ENCODE measurements around the gene SLC9A1.

- TF ChIP-seq CTCF (IDR thresholded peaks at IDR 0.05) (no peak), POLR2A (IDR thresholded peaks at IDR 0.05) (no peak)
These were observed 55.8 kb downstream of the SLC9A1 start for GRCh38 chr1:27099135-27099586.

All from breast epithelium (tissue), 3 donors.